Natural killer cell (primary cell): ENCODE results near the gene KCTD4. TPM values are rescaled to one million over a fixed set of nuclear protein-coding genes. Genes with fewer than 3 reads are reported as not detected.

ENCODE experiments used
- ATAC-seq, 3 donors: fragments of 150-1000 bp in 2 of 3; fragments of 200-7000 bp in 1 of 3; cut with Tn5 transposase; 1 replicate in 1 of 3; 2 replicates in 2 of 3; pipeline ENCODE4 v1.10.0; 2021; ENCODE audit warnings: mild to moderate bottlenecking in 2 of 3, moderate library complexity in 2 of 3
- DNase-seq, 2 donors: peaks; one replicate each; pipeline versions ENCODE4 v3.0.0 to v3.0.0-alpha.2; 2013 to 2021; ENCODE audit warnings: mixed read lengths in 1 of 2
- H3K27ac ChIP-seq: one replicate; pipeline ENCODE4 v1.5.1; 2013; ENCODE audit warnings: mild to moderate bottlenecking, low read length
- H3K27me3 ChIP-seq: one replicate; pipeline ENCODE4 v1.6.1; 2013; ENCODE audit warnings: low read length; ENCODE audit not compliant: control insufficient read depth, insufficient read depth
- H3K36me3 ChIP-seq: one replicate; pipeline ENCODE4 v1.6.1; 2013; ENCODE audit warnings: low read length; ENCODE audit not compliant: control insufficient read depth, insufficient read depth
- H3K4me1 ChIP-seq: one replicate; pipeline ENCODE4 v1.6.1; 2013; ENCODE audit warnings: low read length; ENCODE audit not compliant: control insufficient read depth, insufficient read depth
- H3K4me3 ChIP-seq: one replicate; pipeline ENCODE4 v1.5.1; 2013; ENCODE audit warnings: low read length
- H3K9me3 ChIP-seq: one replicate; pipeline ENCODE4 v1.6.1; 2013; ENCODE audit warnings: low read length; ENCODE audit not compliant: control insufficient read depth, insufficient read depth
- H3K27ac Mint-ChIP-seq, 2 donors: one replicate each; pipeline ENCODE4 v1.8.0; 2022; ENCODE audit warnings: mild to moderate bottlenecking in 2 of 2, mixed read lengths in 2 of 2, moderate library complexity in 1 of 2
- H3K27me3 Mint-ChIP-seq, 2 donors: one replicate each; pipeline ENCODE4 v1.8.0; 2022; ENCODE audit warnings: low read depth in 2 of 2, mixed read lengths in 2 of 2
- H3K36me3 Mint-ChIP-seq: one replicate; pipeline ENCODE4 v1.8.0; 2022; ENCODE audit warnings: mixed read lengths
- H3K4me1 Mint-ChIP-seq, 2 donors: one replicate each; pipeline ENCODE4 v1.8.0; 2022; ENCODE audit warnings: mixed read lengths in 2 of 2
- H3K4me3 Mint-ChIP-seq: one replicate; pipeline ENCODE4 v1.8.0; 2022; ENCODE audit warnings: mild to moderate bottlenecking, moderate library complexity, mixed read lengths
- H3K9me3 Mint-ChIP-seq, 2 donors: one replicate each; pipeline ENCODE4 v1.8.0; 2022; ENCODE audit warnings: mixed read lengths in 2 of 2
- WGBS: methylation state at CpG from one replicate; pipeline ENCODE4 v1.1.7; 2013; ENCODE audit warnings: missing lambda C conversion rate; ENCODE audit not compliant: insufficient coverage; 5-methylcytosine and 5-hydroxymethylcytosine counted together
- intact Hi-C: fragments of 100-400 bp; cut with micrococcal nuclease; formaldehyde crosslinking; loops from one replicate; pipeline ENCODE4 v1.14.2; 2022
- total RNA-seq, 4 donors: library from RNA; stranded (reverse); fragments of 120-200 nt in 1 of 4; gene quantifications; one replicate each; pipeline versions ENCODE4 v1.2.3 to v1.2.4, GENCODE V29; 2013 to 2022
- TF ChIP-seq, protein P1 (sequence below): fragments of 200-600 bp; IDR thresholded peaks from one replicate; pipeline ENCODE4 v1.8.0; 2022; ENCODE audit warnings: antibody characterized with exemption

KCTD4 gene
- total RNA-seq, 3 donors from 2014 or later (not counting 1 experiment from before 2014, with no cell fraction given), result not detected

DNA sequence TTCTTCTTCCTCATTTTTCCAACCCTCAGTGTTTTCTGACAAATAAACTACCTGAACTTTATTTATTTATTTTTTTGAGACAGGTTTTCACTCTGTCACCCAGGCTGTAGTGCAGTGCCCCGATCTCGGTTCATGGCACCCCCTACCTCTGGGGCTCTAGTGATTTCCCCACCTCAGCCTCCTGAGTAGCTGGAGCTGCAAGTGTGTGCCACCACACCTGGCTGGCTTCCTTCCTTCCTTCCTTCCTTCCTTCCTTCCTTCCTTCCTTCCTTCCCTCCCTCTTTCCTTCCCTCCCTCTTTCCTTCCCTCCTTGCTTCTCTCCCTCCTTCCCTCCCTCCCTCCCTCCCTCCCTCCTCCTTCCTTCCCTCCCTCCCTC is 32.3 kb downstream of the KCTD4 start:
- no peaks in the 10 kb centered on the region for H3K9me3 ChIP-seq
- no peaks in the 10 kb centered on the region for H3K4me1 ChIP-seq
- H3K36me3 ChIP-seq, result peaks cover 3% of the 10 kb centered on the region
- Mint-ChIP-seq H3K27ac (no peak overlapping the region), H3K27me3 (no peaks in the 10 kb centered on the region), H3K4me3 (no peak overlapping the region), H3K36me3 (no peaks in the 10 kb centered on the region), H3K9me3 (no peaks in the 10 kb centered on the region), H3K4me1 (peaks cover 5 to 20% of the 10 kb centered on the region in 2 donors)
- no peaks in the 10 kb centered on the region for H3K27me3 ChIP-seq
- DNase-seq (no peak), ATAC-seq (no peak)
- no peak overlapping the region for H3K4me3 ChIP-seq
- TF ChIP-seq, protein P1, sequence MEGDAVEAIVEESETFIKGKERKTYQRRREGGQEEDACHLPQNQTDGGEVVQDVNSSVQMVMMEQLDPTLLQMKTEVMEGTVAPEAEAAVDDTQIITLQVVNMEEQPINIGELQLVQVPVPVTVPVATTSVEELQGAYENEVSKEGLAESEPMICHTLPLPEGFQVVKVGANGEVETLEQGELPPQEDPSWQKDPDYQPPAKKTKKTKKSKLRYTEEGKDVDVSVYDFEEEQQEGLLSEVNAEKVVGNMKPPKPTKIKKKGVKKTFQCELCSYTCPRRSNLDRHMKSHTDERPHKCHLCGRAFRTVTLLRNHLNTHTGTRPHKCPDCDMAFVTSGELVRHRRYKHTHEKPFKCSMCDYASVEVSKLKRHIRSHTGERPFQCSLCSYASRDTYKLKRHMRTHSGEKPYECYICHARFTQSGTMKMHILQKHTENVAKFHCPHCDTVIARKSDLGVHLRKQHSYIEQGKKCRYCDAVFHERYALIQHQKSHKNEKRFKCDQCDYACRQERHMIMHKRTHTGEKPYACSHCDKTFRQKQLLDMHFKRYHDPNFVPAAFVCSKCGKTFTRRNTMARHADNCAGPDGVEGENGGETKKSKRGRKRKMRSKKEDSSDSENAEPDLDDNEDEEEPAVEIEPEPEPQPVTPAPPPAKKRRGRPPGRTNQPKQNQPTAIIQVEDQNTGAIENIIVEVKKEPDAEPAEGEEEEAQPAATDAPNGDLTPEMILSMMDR, result no peak
- intact Hi-C loops, result no loop called here
- no peak overlapping the region for H3K27ac ChIP-seq
- 95% methylated on average over 2 of the region's 2 CpGs for WGBS

DNA sequence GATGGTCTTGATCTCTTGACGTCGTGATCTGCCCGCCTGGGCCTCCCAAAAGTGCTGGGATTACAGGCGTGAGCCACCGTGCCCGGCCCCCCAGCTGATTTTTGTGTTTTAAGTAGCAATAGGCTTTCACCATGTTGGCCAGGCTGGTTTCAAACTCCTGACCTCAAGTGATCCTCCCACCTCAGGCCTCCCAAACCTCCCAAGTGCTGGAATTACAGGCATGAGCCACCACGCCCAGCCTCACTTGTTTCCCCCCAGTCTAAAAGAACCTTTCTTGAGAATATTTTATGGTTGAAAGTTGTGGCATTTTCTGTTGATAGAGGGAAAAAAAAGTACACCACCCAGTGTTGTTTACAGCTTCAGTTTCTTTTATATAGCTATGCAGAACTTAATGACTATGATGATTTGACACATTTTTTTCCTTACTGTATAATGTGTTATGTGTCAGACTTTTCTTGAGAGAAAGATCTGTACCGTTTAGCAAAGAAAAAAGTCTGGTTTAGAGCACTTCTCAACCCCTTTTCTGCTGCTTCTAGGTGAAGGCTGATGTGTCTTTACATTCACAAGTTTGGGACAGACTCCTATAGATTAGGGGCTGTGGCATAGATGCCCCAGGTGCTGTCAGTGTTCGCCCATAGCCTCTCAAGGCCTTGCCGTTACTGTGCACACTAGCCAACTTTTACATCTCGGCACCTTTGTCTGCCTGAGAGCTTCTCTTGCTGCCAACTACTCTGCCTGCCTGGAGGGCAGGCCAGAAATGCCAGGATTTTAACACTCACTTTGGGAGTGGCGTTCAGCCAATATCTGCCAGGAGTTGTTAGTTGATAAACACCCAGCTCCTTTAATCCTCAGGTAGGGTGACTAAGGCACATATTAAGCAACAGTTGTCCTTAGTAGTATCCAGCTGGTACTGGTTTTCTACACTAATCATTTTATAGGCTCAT is 33.0 kb downstream of the KCTD4 start:
- 92% methylated on average over 11 of the region's 12 CpGs for WGBS
- Mint-ChIP-seq H3K36me3 (no peaks in the 10 kb centered on the region), H3K27me3 (no peaks in the 10 kb centered on the region)

DNA sequence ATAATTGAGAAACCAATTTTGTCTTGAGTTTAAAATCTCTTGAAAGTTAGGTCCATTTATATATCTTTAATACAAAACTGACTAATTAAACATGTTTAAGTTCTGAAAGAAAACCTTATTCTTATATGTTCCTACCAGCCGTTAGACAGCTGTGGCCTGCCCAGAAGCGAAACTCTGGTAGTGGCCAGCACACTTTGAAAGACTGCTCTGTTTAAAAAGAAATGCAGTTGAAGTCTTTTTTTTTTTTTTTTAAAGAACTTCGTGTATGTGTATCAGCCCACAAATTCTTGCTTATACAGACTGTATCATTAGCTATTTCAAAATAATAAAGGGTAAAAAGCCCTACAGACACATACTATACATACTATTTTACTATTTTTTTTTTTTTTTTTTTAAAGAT is 34.0 kb downstream of the KCTD4 start:
- no peak overlapping the region for H3K27ac ChIP-seq
- intact Hi-C loops, result no loop called here
- H3K9me3 Mint-ChIP-seq, result no peaks in the 10 kb centered on the region
- no peak overlapping the region for H3K4me3 Mint-ChIP-seq
- DNase-seq (no peak), ATAC-seq (no peak)
- H3K36me3 ChIP-seq, result peaks cover 3% of the 10 kb centered on the region
- no peaks in the 10 kb centered on the region for H3K9me3 ChIP-seq
- TF ChIP-seq, protein P1, result no peak
- no peak overlapping the region for H3K27ac Mint-ChIP-seq
- H3K27me3 ChIP-seq, result no peaks in the 10 kb centered on the region
- 93% methylated on average over 2 of the region's 3 CpGs for WGBS
- H3K4me1 Mint-ChIP-seq, result peaks cover 5 to 10% of the 10 kb centered on the region in 2 donors
- H3K4me1 ChIP-seq, result no peaks in the 10 kb centered on the region
- H3K27me3 Mint-ChIP-seq, result no peaks in the 10 kb centered on the region
- no peak overlapping the region for H3K4me3 ChIP-seq
- H3K36me3 Mint-ChIP-seq, result no peaks in the 10 kb centered on the region

More for the DNA sequence above, 33.0 kb downstream of the KCTD4 start:
- no peak overlapping the region for H3K27ac Mint-ChIP-seq
- H3K9me3 ChIP-seq, result no peaks in the 10 kb centered on the region
- H3K4me1 Mint-ChIP-seq, result peaks cover 5 to 13% of the 10 kb centered on the region in 2 donors
- no peaks in the 10 kb centered on the region for H3K27me3 ChIP-seq
- peaks cover 3% of the 10 kb centered on the region for H3K36me3 ChIP-seq
- intact Hi-C loops, result no loop called here
- no peaks in the 10 kb centered on the region for H3K9me3 Mint-ChIP-seq
- H3K4me3 Mint-ChIP-seq, result no peak overlapping the region
- H3K4me3 ChIP-seq, result no peak overlapping the region
- ATAC-seq, result no peak
- H3K27ac ChIP-seq, result no peak overlapping the region
- no peaks in the 10 kb centered on the region for H3K4me1 ChIP-seq
- TF ChIP-seq, protein P1, result no peak
- DNase-seq, result no peak
